Pancreas (tissue), 10 donors: Measurements from ENCODE around the gene C9orf50. TPM values are rescaled to one million over a fixed set of nuclear protein-coding genes. Genes with fewer than 3 reads are reported as not detected.
A peak's percentile ranks its signal among the peaks of the same experiment; 100 is the strongest.

Experiments
- ATAC-seq, 4 donors: fragments of 200-7000 bp; cut with Tn5 transposase; one replicate each; pipeline versions ENCODE4 v1.8.0 to v1.9.1; 2020; ENCODE audit warnings: mild to moderate bottlenecking in 4 of 4, moderate library complexity in 4 of 4
- DNase-seq, 6 donors: peaks; one replicate each; pipeline ENCODE4 v3.0.0-alpha.2; 2020
- FAIRE-seq: peaks from 2 replicates; lab custom pipeline; 2012; peaks lifted over from hg19 to GRCh38; lab: Jason Lieb, UNC
- H3K27ac ChIP-seq, 4 donors: fragments of 200-600 bp; sonication (generic); 1 replicate in 3 of 4; 2 replicates in 1 of 4; pipeline versions ENCODE4 v1.5.0 to v1.8.0; 2020
- H3K27me3 ChIP-seq, 4 donors: fragments of 200-600 bp; one replicate each; pipeline ENCODE4 v1.8.0; 2021
- H3K36me3 ChIP-seq, 3 donors: fragments of 200-600 bp; sonication (generic) in 1 of 3; one replicate each; pipeline versions ENCODE4 v1.5.0 to v1.8.0; 2020 to 2021
- H3K4me1 ChIP-seq, 3 donors: fragments of 200-600 bp; one replicate each; pipeline ENCODE4 v1.8.0; 2021
- H3K4me3 ChIP-seq, 4 donors: fragments of 200-600 bp; sonication (generic) in 2 of 4; one replicate each; pipeline versions ENCODE4 v1.5.0 to v1.8.0; 2020 to 2021
- H3K9me3 ChIP-seq, 4 donors: fragments of 200-600 bp; one replicate each; pipeline ENCODE4 v1.8.0; 2021
- CTCF ChIP-seq, 4 donors: fragments of 200-600 bp; sonication (generic) in 3 of 4; IDR thresholded peaks; one replicate each; pipeline versions ENCODE4 v1.5.0 to v1.8.0; 2021; ENCODE audit warnings: antibody characterized with exemption in 4 of 4
- WGBS, 2 donors: extraction: QIAGEN DNeasy Blood & Tissue Kit; methylation state at CpG; one replicate each; pipeline ENCODE4 v1.1.7; 2013; 5-methylcytosine and 5-hydroxymethylcytosine counted together
- intact Hi-C, 3 donors: fragments of 100-400 bp; cut with DNase I; formaldehyde crosslinking; loops; one replicate each; pipeline versions ENCODE4 v1.11.1 to v1.14.2; 2022
- polyA plus RNA-seq, 2 donors: library from polyadenylated mRNA; stranded (reverse); fragments of 200-250 nt; gene quantifications; one replicate each; pipeline ENCODE4 v1.2.3, GENCODE V29; 2013
- total RNA-seq, 6 donors: library from RNA; stranded (reverse); fragmentation: NEBNext Ultra II Directional in 4 of 6; extraction: Animal tissue kit (Norgen Biotek cat#: 25700) in 4 of 6; gene quantifications; one replicate each; pipeline versions ENCODE4 v1.2.1 to v1.2.4, GENCODE V29; 2021 to 2023
- donor health status: healthy with polysubstance abuse.
- donor health status: DM: no; HTN: no; CAD: no; lungs with moderate emphysema.
- donor health status: DM: no; HTN: no; CAD: no.
- donor health status: control.
- donor health status: control.
- donor health status: Bipolar disorder and iron deficiency.
- donor health status: DM: yes; HTN: yes; CAD: no.
- donor health status: DM: no; HTN: no; CAD: no.
- donor health status: DM: no; HTN: no; CAD: no.
- donor health status: DM: yes; HTN: yes; CAD: no.

C9orf50 gene
- total and polyA plus RNA-seq, 8 donors = not detected

GRCh38 chr9:129629251-129629820, 8.4 kb upstream of the C9orf50 start:
- Histone ChIP-seq H3K9me3 (no peaks in the 10 kb centered on the region), H3K4me3 (no peak overlapping the region), H3K4me1 (peaks cover 10 to 17% (median 17%) of the 10 kb centered on the region in 3 donors), H3K36me3 (peaks cover 0 to 13% (median 7%) of the 10 kb centered on the region in 3 donors), H3K27me3 (no peaks in the 10 kb centered on the region), H3K27ac (no peak overlapping the region)
- ATAC-seq = no peak
- FAIRE-seq = no peak
- WGBS, 2 donors = 86 to 94% methylated on average over 8 of the region's 8 CpGs
- DNase-seq = no peak
- TF ChIP-seq CTCF (IDR thresholded peaks at IDR 0.05) = no peak
- intact Hi-C loops = no loop called here

- ATAC-seq (no peak), FAIRE-seq (no peak), DNase-seq (no peak)
- Histone ChIP-seq H3K4me1 (peaks cover 10 to 17% (median 17%) of the 10 kb centered on the region in 3 donors), H3K27ac (no peak overlapping the region), H3K27me3 (no peaks in the 10 kb centered on the region), H3K9me3 (no peaks in the 10 kb centered on the region), H3K36me3 (peaks cover 0 to 6% (median under 1%) of the 10 kb centered on the region in 3 donors), H3K4me3 (no peak overlapping the region)
- no peak for TF ChIP-seq CTCF (IDR thresholded peaks at IDR 0.05)
- WGBS, 2 donors = 63 to 68% methylated on average over 6 of the region's 6 CpGs
- intact Hi-C loops = no loop called here
Measured at GRCh38 chr9:129628709-129629108, 7.8 kb upstream of the C9orf50 start.

GRCh38 chr9:129627556-129628440, 6.9 kb upstream of the C9orf50 start:
- Histone ChIP-seq H3K4me1 (peaks cover 10 to 17% (median 17%) of the 10 kb centered on the region in 3 donors), H3K4me3 (peak overlapping the region; percentile 65 to 87 (median 76)), H3K27me3 (no peaks in the 10 kb centered on the region), H3K36me3 (peaks cover 0 to 2% (median 0%) of the 10 kb centered on the region in 3 donors), H3K9me3 (no peaks in the 10 kb centered on the region), H3K27ac (peak overlapping the region in 1 of 4 donors; percentile 85)
- WGBS, 2 donors = 30 to 37% methylated on average over 12 of the region's 12 CpGs
- ATAC-seq (no peak), DNase-seq (peak in 1 of 6 donors; percentile 26), FAIRE-seq (no peak)
- intact Hi-C loops = no loop called here
- no peak for TF ChIP-seq CTCF (IDR thresholded peaks at IDR 0.05)

GRCh38 chr9:129626625-129627284, 5.9 kb upstream of the C9orf50 start:
- H3K4me1 ChIP-seq = peaks cover 10 to 17% (median 17%) of the 10 kb centered on the region in 3 donors

More at GRCh38 chr9:129626625-129627284, 5.9 kb upstream of the C9orf50 start:
- Histone ChIP-seq H3K4me3 (peak overlapping the region; percentile 65 to 87 (median 76)), H3K27me3 (no peaks in the 10 kb centered on the region), H3K9me3 (no peaks in the 10 kb centered on the region), H3K36me3 (no peaks in the 10 kb centered on the region), H3K27ac (peak overlapping the region; percentile 85 to 96 (median 91))
- intact Hi-C loops = no loop called here
- ATAC-seq (peak; percentile 42 to 58 (median 52)), DNase-seq (peak in 5 of 6 donors; percentile 61 to 82 (median 63)), FAIRE-seq (no peak)
- 1 to 2% methylated on average over 20 of the region's 20 CpGs for WGBS, 2 donors
- TF ChIP-seq CTCF (IDR thresholded peaks at IDR 0.05) = no peak
